ENCODE measurements around the gene RABGAP1L.

Gene RABGAP1L

GRCh38 chr1:174158767-174159251 lies 511 bp upstream of the RABGAP1L start:
- peaks cover 4% of the 10 kb centered on the region for H3K79me1 ChIP-seq (ENCODE audit: low read length)
- WGBS (ENCODE audit: extremely low coverage, insufficient coverage, insufficient read length): no CpG with 5 or more reads among the region's 23 CpGs
- H2AFZ ChIP-seq (ENCODE audit: insufficient read depth, low read length, poor library complexity): no peak overlapping the region
- H3K9me3 ChIP-seq (ENCODE audit: insufficient read depth, low read depth, low read length): no peaks in the 10 kb centered on the region
- no peak overlapping the region for H2BK5ac ChIP-seq (ENCODE audit: low read depth, low read length, poor library complexity)
- no peak overlapping the region for H2BK120ac ChIP-seq (ENCODE audit: insufficient read depth, low read length, poor library complexity)
- no peak for DNase-seq
- H3K14ac ChIP-seq (ENCODE audit: low read length): no peak overlapping the region
- peaks cover 5% of the 10 kb centered on the region for H3K79me2 ChIP-seq (ENCODE audit: control insufficient read depth, insufficient read depth, low read length, poor library complexity)
- peak overlapping the region; percentile 1 for H4K8ac ChIP-seq (ENCODE audit: low read depth, low read length)
- no peak overlapping the region for H2BK12ac ChIP-seq (ENCODE audit: low read length)
- no peaks in the 10 kb centered on the region for H3K27me3 ChIP-seq (ENCODE audit: insufficient read depth, low read length)
- no peak overlapping the region for H3K27ac ChIP-seq (ENCODE audit: low read depth, low read length)
- peak overlapping the region; percentile 81 for H3K4me2 ChIP-seq (ENCODE audit: low read length)
- peak overlapping the region; percentile 22 for H3K9ac ChIP-seq (ENCODE audit: low read length)
- peak overlapping the region; percentile 93 for H3K4me3 ChIP-seq (ENCODE audit: low read depth, low read length)
- no peak overlapping the region for H4K12ac ChIP-seq (ENCODE audit: low read depth, low read length)
- no peak overlapping the region for H3K4ac ChIP-seq (ENCODE audit: low read depth, low read length)
- no peaks in the 10 kb centered on the region for H3K36me3 ChIP-seq (ENCODE audit: control insufficient read depth in 1 of 2, insufficient read depth in 2 of 2, low read length in 2 of 2)
- no peak overlapping the region for H2AK5ac ChIP-seq (ENCODE audit: low read length)
- H4K91ac ChIP-seq (ENCODE audit: low read depth, low read length): no peak overlapping the region
- H3K18ac ChIP-seq (ENCODE audit: low read length): no peak overlapping the region
- peaks cover 0 to 4% of the 10 kb centered on the region in 2 experiments for H3K4me1 ChIP-seq (ENCODE audit: control insufficient read depth in 1 of 2, insufficient read depth in 2 of 2, low read length in 2 of 2)
- no peak overlapping the region for H3K23ac ChIP-seq (ENCODE audit: low read length)

GRCh38 chr1:174160109-174160473 lies 771 bp downstream of the RABGAP1L start:
- no peaks in the 10 kb centered on the region for H3K36me3 ChIP-seq (ENCODE audit: control insufficient read depth in 1 of 2, insufficient read depth in 2 of 2, low read length in 2 of 2)
- peak overlapping the region; percentile 69 for H3K14ac ChIP-seq (ENCODE audit: low read length)
- peak overlapping the region; percentile 94 for H2AFZ ChIP-seq (ENCODE audit: insufficient read depth, low read length, poor library complexity)
- H3K79me1 ChIP-seq (ENCODE audit: low read length): peaks cover 4% of the 10 kb centered on the region
- WGBS (ENCODE audit: extremely low coverage, insufficient coverage, insufficient read length): no CpG with 5 or more reads among the region's 14 CpGs
- H4K12ac ChIP-seq (ENCODE audit: low read depth, low read length): peak overlapping the region; percentile 3
- no peak overlapping the region for H2BK12ac ChIP-seq (ENCODE audit: low read length)
- no peak overlapping the region for H3K4ac ChIP-seq (ENCODE audit: low read depth, low read length)
- H3K27me3 ChIP-seq (ENCODE audit: insufficient read depth, low read length): no peaks in the 10 kb centered on the region
- no peak overlapping the region for H4K91ac ChIP-seq (ENCODE audit: low read depth, low read length)
- H4K8ac ChIP-seq (ENCODE audit: low read depth, low read length): no peak overlapping the region
- no peak overlapping the region for H2BK120ac ChIP-seq (ENCODE audit: insufficient read depth, low read length, poor library complexity)
- no peak overlapping the region for H2AK5ac ChIP-seq (ENCODE audit: low read length)
- H3K27ac ChIP-seq (ENCODE audit: low read depth, low read length): peak overlapping the region; percentile 88
- H3K4me1 ChIP-seq (ENCODE audit: control insufficient read depth in 1 of 2, insufficient read depth in 2 of 2, low read length in 2 of 2): peaks cover 0 to 4% of the 10 kb centered on the region in 2 experiments
- peaks cover 5% of the 10 kb centered on the region for H3K79me2 ChIP-seq (ENCODE audit: control insufficient read depth, insufficient read depth, low read length, poor library complexity)
- peak overlapping the region; percentile 93 for H3K4me2 ChIP-seq (ENCODE audit: low read length)
- H3K4me3 ChIP-seq (ENCODE audit: low read depth, low read length): peak overlapping the region; percentile 93
- peak overlapping the region; percentile 38 for H3K18ac ChIP-seq (ENCODE audit: low read length)
- peak overlapping the region; percentile 49 for H3K9ac ChIP-seq (ENCODE audit: low read length)
- DNase-seq: peak; percentile 56 to 63
- H3K23ac ChIP-seq (ENCODE audit: low read length): no peak overlapping the region
- no peaks in the 10 kb centered on the region for H3K9me3 ChIP-seq (ENCODE audit: insufficient read depth, low read depth, low read length)
- H2BK5ac ChIP-seq (ENCODE audit: low read depth, low read length, poor library complexity): no peak overlapping the region

- H4K91ac ChIP-seq (ENCODE audit: low read depth, low read length): no peak overlapping the region
- peaks cover 5% of the 10 kb centered on the region for H3K79me2 ChIP-seq (ENCODE audit: control insufficient read depth, insufficient read depth, low read length, poor library complexity)
- no peak overlapping the region for H3K27ac ChIP-seq (ENCODE audit: low read depth, low read length)
- H2BK12ac ChIP-seq (ENCODE audit: low read length): no peak overlapping the region
- no peaks in the 10 kb centered on the region for H3K27me3 ChIP-seq (ENCODE audit: insufficient read depth, low read length)
- no peak for DNase-seq
- no peak overlapping the region for H3K23ac ChIP-seq (ENCODE audit: low read length)
- no peak overlapping the region for H2BK120ac ChIP-seq (ENCODE audit: insufficient read depth, low read length, poor library complexity)
- no peak overlapping the region for H2AK5ac ChIP-seq (ENCODE audit: low read length)
- H2AFZ ChIP-seq (ENCODE audit: insufficient read depth, low read length, poor library complexity): no peak overlapping the region
- no peak overlapping the region for H4K8ac ChIP-seq (ENCODE audit: low read depth, low read length)
- no peak overlapping the region for H3K4me3 ChIP-seq (ENCODE audit: low read depth, low read length)
- WGBS (ENCODE audit: extremely low coverage, insufficient coverage, insufficient read length): no CpG with 5 or more reads among the region's 5 CpGs
- peaks cover 4% of the 10 kb centered on the region for H3K79me1 ChIP-seq (ENCODE audit: low read length)
- no peak overlapping the region for H3K4ac ChIP-seq (ENCODE audit: low read depth, low read length)
- no peak overlapping the region for H2BK5ac ChIP-seq (ENCODE audit: low read depth, low read length, poor library complexity)
- no peak overlapping the region for H4K12ac ChIP-seq (ENCODE audit: low read depth, low read length)
- H3K18ac ChIP-seq (ENCODE audit: low read length): no peak overlapping the region
- H3K4me1 ChIP-seq (ENCODE audit: control insufficient read depth in 1 of 2, insufficient read depth in 2 of 2, low read length in 2 of 2): peaks cover 0 to 4% of the 10 kb centered on the region in 2 experiments
- H3K9me3 ChIP-seq (ENCODE audit: insufficient read depth, low read depth, low read length): no peaks in the 10 kb centered on the region
- H3K36me3 ChIP-seq (ENCODE audit: control insufficient read depth in 1 of 2, insufficient read depth in 2 of 2, low read length in 2 of 2): no peaks in the 10 kb centered on the region
- H3K9ac ChIP-seq (ENCODE audit: low read length): no peak overlapping the region
- H3K4me2 ChIP-seq (ENCODE audit: low read length): peak overlapping the region; percentile 93
- no peak overlapping the region for H3K14ac ChIP-seq (ENCODE audit: low read length)
Measured at GRCh38 chr1:174160603-174161002, 1.3 kb downstream of the RABGAP1L start.

GRCh38 chr1:174161813-174162212 lies 2.5 kb downstream of the RABGAP1L start:
- Histone ChIP-seq H3K23ac (ENCODE audit: low read length) (no peak overlapping the region), H3K4ac (ENCODE audit: low read depth, low read length) (peak overlapping the region; percentile 50), H3K27me3 (ENCODE audit: insufficient read depth, low read length) (no peaks in the 10 kb centered on the region), H4K12ac (ENCODE audit: low read depth, low read length) (no peak overlapping the region), H3K79me1 (ENCODE audit: low read length) (peaks cover 4% of the 10 kb centered on the region), H2AK5ac (ENCODE audit: low read length) (no peak overlapping the region), H3K9ac (ENCODE audit: low read length) (no peak overlapping the region), H2BK5ac (ENCODE audit: low read depth, low read length, poor library complexity) (no peak overlapping the region), H3K18ac (ENCODE audit: low read length) (no peak overlapping the region), H2AFZ (ENCODE audit: insufficient read depth, low read length, poor library complexity) (no peak overlapping the region), H2BK12ac (ENCODE audit: low read length) (no peak overlapping the region), H3K4me1 (ENCODE audit: control insufficient read depth in 1 of 2, insufficient read depth in 2 of 2, low read length in 2 of 2) (peaks cover 0 to 4% of the 10 kb centered on the region in 2 experiments), H3K9me3 (ENCODE audit: insufficient read depth, low read depth, low read length) (no peaks in the 10 kb centered on the region), H3K4me2 (ENCODE audit: low read length) (no peak overlapping the region), H2BK120ac (ENCODE audit: insufficient read depth, low read length, poor library complexity) (no peak overlapping the region), H4K91ac (ENCODE audit: low read depth, low read length) (no peak overlapping the region), H3K14ac (ENCODE audit: low read length) (no peak overlapping the region), H3K27ac (ENCODE audit: low read depth, low read length) (no peak overlapping the region), H4K8ac (ENCODE audit: low read depth, low read length) (no peak overlapping the region), H3K79me2 (ENCODE audit: control insufficient read depth, insufficient read depth, low read length, poor library complexity) (peaks cover 5% of the 10 kb centered on the region), H3K36me3 (ENCODE audit: control insufficient read depth in 1 of 2, insufficient read depth in 2 of 2, low read length in 2 of 2) (no peaks in the 10 kb centered on the region), H3K4me3 (ENCODE audit: low read depth, low read length) (no peak overlapping the region)
- DNase-seq: no peak
- WGBS (ENCODE audit: extremely low coverage, insufficient coverage, insufficient read length): no CpG with 5 or more reads among the region's 6 CpGs

Data from trophoblast cell (in vitro differentiated cells and primary cell).